GM12878 (cell line): Measurements from ENCODE around the gene WDFY1. TPM values are rescaled to one million over a fixed set of nuclear protein-coding genes. Genes with fewer than 3 reads are reported as not detected.

Experiments used
- ATAC-seq: fragments of 200-7000 bp; cut with Tn5 transposase; 3 replicates; pipeline ENCODE4 v1.9.1; 2020; ENCODE audit warnings: mild to moderate bottlenecking, moderate library complexity
- BruUV-seq: library from RNA; stranded (reverse); fragments of 400-500 nt; replicated peaks from 2 replicates; lab custom pipeline; 2021; lab: Mats Ljungman, UMichigan
- CTCF ChIA-PET: fragments of 300-600 bp; sonication (Branson Sonifier 250); formaldehyde crosslinking; extraction: SDS; loops from one replicate; lab custom pipeline; 2021; ENCODE audit warnings: inconsistent platforms; lab: Yijun Ruan, JAX
- POLR2A ChIA-PET: fragments of 350-600 bp; formaldehyde crosslinking; extraction: SDS; loops from one replicate; lab custom pipeline; 2021; ENCODE audit warnings: inconsistent platforms; lab: Charles Lee
- RAD21 ChIA-PET: fragments of 300-600 bp; sonication (Branson Sonifier 250); formaldehyde crosslinking; loops from one replicate; lab custom pipeline; 2023; ENCODE audit warnings: antibody characterized with exemption; ENCODE audit not compliant: unreplicated experiment; lab: Charles Lee
- SMC1A ChIA-PET: fragments of 300-600 bp; sonication (Branson Sonifier 250); formaldehyde crosslinking; loops from one replicate; lab custom pipeline; 2023; ENCODE audit not compliant: unreplicated experiment, uncharacterized antibody; lab: Charles Lee
- DNase-seq: peaks from one replicate; pipeline ENCODE4 v3.0.0-alpha.2; 2011; ENCODE audit warnings: low read depth, low spot score
- FAIRE-seq: peaks from 3 replicates; lab custom pipeline; 2011; peaks lifted over from hg19 to GRCh38; lab: Jason Lieb, UNC
- H2AFZ ChIP-seq: 2 replicates; pipeline ENCODE4 v1.6.0; 2011; ENCODE audit warnings: low read depth, low read length, control low read depth; ENCODE audit not compliant: control insufficient read depth
- H3K27ac ChIP-seq: 2 replicates; pipeline ENCODE4 v1.5.1; 2011; ENCODE audit warnings: control low read depth; ENCODE audit not compliant: control insufficient read depth, insufficient read depth
- H3K27me3 ChIP-seq, 2 experiments: replicated peaks in 1 of 2; 2 replicates each; pipeline versions ENCODE4 v1.6.0 to v1.6.1; 2011; ENCODE audit warnings: low read length in 1 of 2; ENCODE audit not compliant: control insufficient read depth in 2 of 2, insufficient read depth in 2 of 2
- H3K36me3 ChIP-seq, 2 experiments: 2 replicates each; pipeline ENCODE4 v1.5.1; 2011; ENCODE audit warnings: low read length in 1 of 2; ENCODE audit not compliant: control insufficient read depth in 2 of 2, insufficient read depth in 2 of 2
- H3K4me1 ChIP-seq: 2 replicates; pipeline ENCODE4 v1.6.1; 2011; ENCODE audit warnings: mild to moderate bottlenecking, low read length, moderate library complexity, mixed read lengths; ENCODE audit not compliant: control insufficient read depth, insufficient read depth
- H3K4me2 ChIP-seq: 2 replicates; pipeline ENCODE4 v1.6.0; 2011; ENCODE audit warnings: control low read depth; ENCODE audit not compliant: control insufficient read depth, insufficient read depth
- H3K4me3 ChIP-seq: fragments of 200-600 bp; sonication (generic); 2 replicates; pipeline ENCODE4 v1.5.1; 2016
- H3K79me2 ChIP-seq: 2 replicates; pipeline ENCODE4 v1.6.0; 2011; ENCODE audit warnings: low read length; ENCODE audit not compliant: control insufficient read depth, insufficient read depth
- H3K9ac ChIP-seq: 2 replicates; pipeline ENCODE4 v1.8.0; 2011; ENCODE audit warnings: low read length, control low read depth, mixed read lengths; ENCODE audit not compliant: control insufficient read depth, insufficient read depth
- H3K9me3 ChIP-seq: replicated peaks from 3 replicates; pipeline ENCODE4 v1.5.1; 2011; ENCODE audit warnings: mild to moderate bottlenecking, low read length; ENCODE audit not compliant: control insufficient read depth, insufficient read depth
- H4K20me1 ChIP-seq: 2 replicates; pipeline ENCODE4 v1.6.0; 2011; ENCODE audit not compliant: control insufficient read depth, insufficient read depth
- CBX5 ChIP-seq: sonication (generic); IDR thresholded peaks from 2 replicates; pipeline ENCODE4 v1.6.1; 2016; ENCODE audit warnings: low read depth, moderate library complexity, mild to moderate bottlenecking, inconsistent platforms
- IKZF1 ChIP-seq: fragments of 450-650 bp; conservative IDR thresholded peaks from 2 replicates; pipeline ENCODE4 v1.6.1; 2017; ENCODE audit warnings: antibody characterized with exemption, mild to moderate bottlenecking
- POLR2AphosphoS5 ChIP-seq: IDR thresholded peaks from 2 replicates; pipeline ENCODE4 v1.6.1; 2011; ENCODE audit warnings: mild to moderate bottlenecking, low read length, inconsistent platforms
- RFX5 ChIP-seq: IDR thresholded peaks from 2 replicates; pipeline ENCODE4 v1.6.1; 2011; ENCODE audit warnings: low read depth, low read length, improper control_type of control experiment
- ZNF24 ChIP-seq: fragments of 450-650 bp; IDR thresholded peaks from 2 replicates; pipeline ENCODE4 v1.6.1; 2017; ENCODE audit warnings: antibody characterized with exemption, mild to moderate bottlenecking
- WGBS: methylation state at CpG from one replicate; pipeline ENCODE4 v1.1.6; 2016; ENCODE audit warnings: low lambda C conversion rate; ENCODE audit not compliant: insufficient replicate concordance, insufficient coverage; ENCODE audit errors: missing lambda C conversion rate; 5-methylcytosine and 5-hydroxymethylcytosine counted together
- in situ Hi-C: fragments of 300-500 bp; cut with MboI; formaldehyde crosslinking; loops from 9 replicates; pipeline ENCODE4 v1.14.3; 2018; ENCODE audit warnings: mixed read lengths
- intact Hi-C: fragments of 100-400 bp; cut with micrococcal nuclease; formaldehyde crosslinking; loops from one replicate; pipeline ENCODE4 v1.14.2; 2022; ENCODE audit not compliant: unreplicated experiment
- polyA plus RNA-seq, 11 experiments: library from polyadenylated mRNA; depleted of rRNA in 4 of 11; unstranded in 6 of 11; stranded (reverse) in 5 of 11; fragments of >200 nt; fragmentation: Nextera tagmentation in 4 of 11; fragmentation: Illumina TruSeq in 1 of 11; extraction: Ambion mirVana in 4 of 11; extraction: Trizol in 1 of 11; gene quantifications; 1 replicate in 1 of 11; 2 replicates in 10 of 11; pipeline versions ENCODE4 v1.2.1 to v1.2.3, GENCODE V29; 2011 to 2016; ENCODE audit warnings: inconsistent platforms in 2 of 11, missing spikeins in 2 of 11, low read depth in 1 of 11
- total RNA-seq, 4 experiments: library from RNA; depleted of rRNA in 3 of 4; stranded (reverse); fragments of >200 nt in 3 of 4; fragmentation: Illumina TruSeq in 1 of 4; extraction: Trizol in 1 of 4; gene quantifications; 2 replicates each; pipeline versions ENCODE4 v1.2.1 to v1.2.3, GENCODE V29; 2013 to 2021
- TF ChIP-seq, protein P1 (sequence below): fragments of 450-650 bp; IDR thresholded peaks from 2 replicates; pipeline ENCODE4 v1.6.1; 2017; ENCODE audit warnings: mild to moderate bottlenecking

The WDFY1 gene
- total and polyA plus RNA-seq, 10 of the 15 experiments (the other 5 are each of a cell fraction or from before 2014, with no cell fraction given) = 2.9 to 28.1 (median 13.1) TPM

DNA sequence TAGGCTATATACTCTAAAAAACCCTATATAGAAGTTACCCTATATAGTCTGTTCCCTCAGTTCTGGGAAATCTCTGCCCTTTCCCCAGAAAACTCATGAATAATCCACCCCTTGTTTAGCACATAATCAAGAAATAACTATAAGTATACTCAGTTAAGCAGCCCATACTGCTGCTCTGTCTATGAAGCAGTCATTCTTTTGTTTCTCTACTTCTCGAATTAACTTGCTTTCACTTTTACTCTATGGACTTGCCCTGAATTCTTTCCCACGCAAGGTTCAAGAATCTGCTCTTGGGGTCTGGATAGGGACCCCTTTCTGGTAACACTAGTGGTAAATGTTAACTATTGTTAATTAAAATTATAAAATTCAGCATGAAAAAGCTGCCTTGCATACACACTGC, 90.4 kb downstream of the WDFY1 start:
- Histone ChIP-seq H3K79me2 (no peaks in the 10 kb centered on the region), H2AFZ (no peak overlapping the region; the same call in 1 of the 2 replicates), H3K27me3 (no peaks in the 10 kb centered on the region)
- 3% methylated on average over 2 of the region's 2 CpGs for WGBS
- in situ Hi-C loops = no loop called here
- no peak for FAIRE-seq
- TF ChIP-seq IKZF1 (no peak), CBX5 (no peak), ZNF24 (no peak), RFX5 (no peak), POLR2AphosphoS5 (no peak)
- TF ChIP-seq, protein P1, sequence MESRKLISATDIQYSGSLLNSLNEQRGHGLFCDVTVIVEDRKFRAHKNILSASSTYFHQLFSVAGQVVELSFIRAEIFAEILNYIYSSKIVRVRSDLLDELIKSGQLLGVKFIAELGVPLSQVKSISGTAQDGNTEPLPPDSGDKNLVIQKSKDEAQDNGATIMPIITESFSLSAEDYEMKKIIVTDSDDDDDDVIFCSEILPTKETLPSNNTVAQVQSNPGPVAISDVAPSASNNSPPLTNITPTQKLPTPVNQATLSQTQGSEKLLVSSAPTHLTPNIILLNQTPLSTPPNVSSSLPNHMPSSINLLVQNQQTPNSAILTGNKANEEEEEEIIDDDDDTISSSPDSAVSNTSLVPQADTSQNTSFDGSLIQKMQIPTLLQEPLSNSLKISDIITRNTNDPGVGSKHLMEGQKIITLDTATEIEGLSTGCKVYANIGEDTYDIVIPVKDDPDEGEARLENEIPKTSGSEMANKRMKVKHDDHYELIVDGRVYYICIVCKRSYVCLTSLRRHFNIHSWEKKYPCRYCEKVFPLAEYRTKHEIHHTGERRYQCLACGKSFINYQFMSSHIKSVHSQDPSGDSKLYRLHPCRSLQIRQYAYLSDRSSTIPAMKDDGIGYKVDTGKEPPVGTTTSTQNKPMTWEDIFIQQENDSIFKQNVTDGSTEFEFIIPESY = no peak
- TF ChIP-seq, all 136 proteins: peak for 0
- ChIA-PET POLR2A (no interaction called here), RAD21 (no interaction called here), SMC1A (no interaction called here), CTCF (interaction anchor here (1.1 kb wide), 1 partner anchor 41 kb away, joined by 3 read pairs; no protein-coding TSS in a partner anchor)
- Histone ChIP-seq H3K27ac (peak overlapping the region; percentile 9; the same call in 1 of the 2 replicates), H3K4me1 (peaks cover 9% of the 10 kb centered on the region), H3K4me2 (peak overlapping the region; percentile 39), H3K9me3 (peaks cover 7% of the 10 kb centered on the region; the same call in 2 of the 3 replicates), H4K20me1 (no peaks in the 10 kb centered on the region), H3K36me3 (no peaks in the 10 kb centered on the region; a peak in 1 of 4 replicates), H3K9ac (no peak overlapping the region), H3K4me3 (no peak overlapping the region)
- BruUV-seq = no TSS peak
- intact Hi-C loops = no loop called here
- peak; percentile 81 for ATAC-seq
- DNase-seq = no peak
